Daoy (cell line): ENCODE measurements around the gene SIM2. TPM values are rescaled to one million over a fixed set of nuclear protein-coding genes. Genes with fewer than 3 reads are reported as not detected.

Experiments
- DNase-seq: peaks from one replicate; pipeline ENCODE4 v3.0.0-alpha.2; 2015; ENCODE audit warnings: low read depth
- total RNA-seq: library from RNA; depleted of rRNA; stranded (reverse); fragments of >200 nt; shearing (Covaris generic); gene quantifications from 2 replicates; pipeline ENCODE4 v1.2.3, GENCODE V29; 2014

SIM2 gene
- total RNA-seq, 1 experiment from 2014 or later = 12.9 TPM

- no peak for DNase-seq
These were observed 12.0 kb upstream of the SIM2 start for GRCh38 chr21:36686955-36687354.

GRCh38 chr21:36688324-36688723 lies 10.6 kb upstream of the SIM2 start:
- DNase-seq = no peak

- no peak for DNase-seq
These were observed 9.6 kb upstream of the SIM2 start for GRCh38 chr21:36689324-36689723.

- DNase-seq = peak; percentile 41
These were observed 8.0 kb upstream of the SIM2 start for GRCh38 chr21:36690628-36691554.

GRCh38 chr21:36691555-36692041 lies 7.3 kb upstream of the SIM2 start:
- DNase-seq = no peak

GRCh38 chr21:36692114-36692834 lies 6.6 kb upstream of the SIM2 start:
- peak; percentile 25 for DNase-seq

GRCh38 chr21:36692835-36693488 lies 6.0 kb upstream of the SIM2 start:
- peak; percentile 39 for DNase-seq

- no peak for DNase-seq
These were observed 5.4 kb upstream of the SIM2 start for GRCh38 chr21:36693489-36694030.

- no peak for DNase-seq
These were observed 4.8 kb upstream of the SIM2 start for GRCh38 chr21:36694031-36694515.

GRCh38 chr21:36694593-36695282 lies 4.2 kb upstream of the SIM2 start:
- no peak for DNase-seq

GRCh38 chr21:36695283-36695634 lies 3.7 kb upstream of the SIM2 start:
- DNase-seq = no peak

GRCh38 chr21:36695671-36696389 lies 3.1 kb upstream of the SIM2 start:
- no peak for DNase-seq

GRCh38 chr21:36696390-36697059 lies 2.4 kb upstream of the SIM2 start:
- DNase-seq = no peak

- no peak for DNase-seq
These were observed 1.7 kb upstream of the SIM2 start for GRCh38 chr21:36697060-36697850.

GRCh38 chr21:36697851-36698384 lies 997 bp upstream of the SIM2 start:
- DNase-seq = no peak

- peak; percentile 88 for DNase-seq
These were observed 432 bp upstream of the SIM2 start for GRCh38 chr21:36698385-36698980.

GRCh38 chr21:36699546-36700294 lies 805 bp downstream of the SIM2 start:
- DNase-seq = peak; percentile 50
